ENCODE data around the gene AGO1. TPM values are rescaled to one million over a fixed set of nuclear protein-coding genes. Genes with fewer than 3 reads are reported as not detected.

AGO1 gene
- total and polyA plus RNA-seq, 2 of the 8 experiments (the other 6 are each of a cell fraction or from before 2014, with no cell fraction given) = 15.1 to 73.7 TPM

GRCh38 chr1:35852241-35852640 is 30.8 kb upstream of the AGO1 start (continued):
- TF ChIP-seq CHD7 (IDR thresholded peaks at IDR 0.05; ENCODE audit: insufficient replicate concordance, low read length) (no peak), POLR2AphosphoS5 (IDR thresholded peaks at IDR 0.05; ENCODE audit: low read depth, low read length) (no peak)
